ENCODE results near the gene SDHB.

Gene SDHB

GRCh38 chr1:17053685-17054410, at the start of gene SDHB:
Gene SDHB (minus strand): TSS chr1:17054032. CDS start chr1:17054019, 13 bp downstream.
- DNase-seq: peak; percentile 97 to 99

GRCh38 chr1:17102232-17102631, 48.4 kb upstream of the SDHB start:
- no peak for DNase-seq

- no peak for DNase-seq
Observed at GRCh38 chr1:17101261-17101660, 47.4 kb upstream of the SDHB start.

- DNase-seq: no peak
Observed at GRCh38 chr1:17099616-17100340, 45.9 kb upstream of the SDHB start.

- DNase-seq: no peak
Observed at GRCh38 chr1:17098446-17099317, 44.9 kb upstream of the SDHB start.

GRCh38 chr1:17097787-17098186, 44.0 kb upstream of the SDHB start:
- DNase-seq: no peak

- no peak for DNase-seq
Observed at GRCh38 chr1:17097147-17097546, 43.3 kb upstream of the SDHB start.

GRCh38 chr1:17096584-17096983, 42.8 kb upstream of the SDHB start:
- DNase-seq: no peak

- DNase-seq: no peak
Observed at GRCh38 chr1:17095141-17095540, 41.3 kb upstream of the SDHB start.

GRCh38 chr1:17094664-17095063, 40.8 kb upstream of the SDHB start:
- no peak for DNase-seq

GRCh38 chr1:17093822-17094393, 40.1 kb upstream of the SDHB start:
- DNase-seq: no peak

GRCh38 chr1:17091252-17091651, 37.4 kb upstream of the SDHB start:
- DNase-seq: no peak

GRCh38 chr1:17089506-17089905, 35.7 kb upstream of the SDHB start:
- DNase-seq: peak; percentile 89 to 95

GRCh38 chr1:17086751-17087150, 32.9 kb upstream of the SDHB start:
- DNase-seq: no peak

GRCh38 chr1:17084787-17085186, 31.0 kb upstream of the SDHB start:
- no peak for DNase-seq

- DNase-seq: no peak
Observed at GRCh38 chr1:17082761-17083160, 28.9 kb upstream of the SDHB start.

- DNase-seq: no peak
Observed at GRCh38 chr1:17081439-17081838, 27.6 kb upstream of the SDHB start.

GRCh38 chr1:17080880-17081279, 27.0 kb upstream of the SDHB start:
- DNase-seq: no peak

GRCh38 chr1:17080085-17080759, 26.4 kb upstream of the SDHB start:
- no peak for DNase-seq

GRCh38 chr1:17078991-17079868, 25.4 kb upstream of the SDHB start:
- no peak for DNase-seq

- no peak for DNase-seq
Observed at GRCh38 chr1:17075470-17076255, 21.8 kb upstream of the SDHB start.

Data from hippocampal formation (tissue), 2 donors.